ENCODE results near the gene PITPNC1.

GRCh38 chr17:67484261-67484660 is 107.2 kb downstream of the PITPNC1 start:
- TF ChIP-seq CTCF (IDR thresholded peaks at IDR 0.05; ENCODE audit: low read length) (no peak), EZH2 (optimal IDR thresholded peaks at IDR 0.05; ENCODE audit: low read depth, low read length) (no peak), EZH2phosphoT487 (IDR thresholded peaks at IDR 0.05; ENCODE audit: low read length) (no peak)
